SK-N-SH (cell line): ENCODE measurements around the gene ATPAF2. TPM values are rescaled to one million over a fixed set of nuclear protein-coding genes. Genes with fewer than 3 reads are reported as not detected.

Experiments
- CTCF ChIA-PET: fragments of 300-600, 350-600 bp; formaldehyde crosslinking; extraction: SDS; loops from one replicate; lab custom pipeline; 2021; lab: Yijun Ruan, JAX
- POLR2A ChIA-PET: fragments of 350-600 bp; sonication (Branson Sonifier 250); formaldehyde crosslinking; extraction: SDS; loops from one replicate; lab custom pipeline; 2020; ENCODE audit warnings: antibody characterized with exemption, inconsistent platforms; lab: Yijun Ruan, JAX
- DNase-seq: peaks from one replicate; pipeline ENCODE4 v3.0.0; 2012
- H2AFZ ChIP-seq: fragments of 200-600 bp; sonication (generic); 2 replicates; pipeline ENCODE4 v1.8.1; 2016; ENCODE audit warnings: antibody characterized with exemption, mild to moderate bottlenecking, low read depth
- H3F3A ChIP-seq: fragments of 200-600 bp; sonication (generic); replicated peaks from 2 replicates; pipeline ENCODE3; 2016; ENCODE audit warnings: antibody characterized with exemption, mild to moderate bottlenecking; ENCODE audit not compliant: insufficient read depth
- H3K27ac ChIP-seq, 2 experiments: fragments of 200-500 bp in 1 of 2; fragments of 200-600 bp in 1 of 2; sonication (Bioruptor generic) in 1 of 2; sonication (generic), shearing (Covaris generic) in 1 of 2; 2 replicates each; pipeline versions ENCODE4 v1.5.1 to v1.6.1; 2014 to 2016; ENCODE audit warnings: low read depth in 2 of 2, inconsistent platforms in 1 of 2, low read length in 1 of 2, mild to moderate bottlenecking in 1 of 2, mixed read lengths in 1 of 2
- H3K27me3 ChIP-seq: fragments of 200-600 bp; sonication (generic), shearing (Covaris generic); 2 replicates; pipeline ENCODE4 v1.6.1; 2016; ENCODE audit warnings: mixed run types; ENCODE audit not compliant: insufficient read depth
- H3K36me3 ChIP-seq, 2 experiments: fragments of 200-500 bp in 1 of 2; fragments of 200-600 bp in 1 of 2; sonication (Bioruptor generic) in 1 of 2; sonication (generic) in 1 of 2; replicated peaks in 1 of 2; 2 replicates each; pipeline versions ENCODE3 to v1.5.1; 2014 to 2016; ENCODE audit warnings: low read length in 1 of 2, mild to moderate bottlenecking in 1 of 2; ENCODE audit not compliant: insufficient read depth in 2 of 2, control insufficient read depth in 1 of 2
- H3K4me1 ChIP-seq, 2 experiments: fragments of 200-500 bp in 1 of 2; fragments of 200-600 bp in 1 of 2; sonication (Bioruptor generic) in 1 of 2; sonication (generic), shearing (Covaris generic) in 1 of 2; 2 replicates each; pipeline versions ENCODE4 v1.5.1 to v1.6.1; 2014 to 2016; ENCODE audit warnings: low read depth in 1 of 2, low read length in 1 of 2, mixed run types in 1 of 2; ENCODE audit not compliant: insufficient read depth in 2 of 2, control insufficient read depth in 1 of 2
- H3K4me2 ChIP-seq: fragments of 200-600 bp; sonication (generic), shearing (Covaris generic); 2 replicates; pipeline ENCODE4 v1.6.1; 2017; ENCODE audit warnings: mixed run types
- H3K4me3 ChIP-seq, 2 experiments: fragments of 200-500 bp in 1 of 2; fragments of 200-600 bp in 1 of 2; sonication (Bioruptor generic) in 1 of 2; sonication (generic), shearing (Covaris generic) in 1 of 2; 2 replicates each; pipeline versions ENCODE4 v1.5.1 to v1.8.1; 2014 to 2016; ENCODE audit warnings: low read depth in 2 of 2, inconsistent platforms in 1 of 2, low read length in 1 of 2, mild to moderate bottlenecking in 1 of 2, mixed read lengths in 1 of 2, moderate library complexity in 1 of 2
- H3K79me2 ChIP-seq: fragments of 200-600 bp; sonication (generic); 2 replicates; pipeline ENCODE4 v1.8.1; 2017; ENCODE audit warnings: mild to moderate bottlenecking; ENCODE audit not compliant: insufficient read depth
- H3K9ac ChIP-seq: fragments of 200-600 bp; sonication (generic); 2 replicates; pipeline ENCODE4 v1.6.1; 2017; ENCODE audit warnings: mixed run types
- H3K9me2 ChIP-seq: fragments of 200-600 bp; sonication (generic); 2 replicates; pipeline ENCODE4 v1.6.1; 2017; ENCODE audit warnings: mixed run types
- H3K9me3 ChIP-seq: fragments of 200-600 bp; sonication (generic); 2 replicates; pipeline ENCODE4 v1.6.1; 2017; ENCODE audit warnings: mixed run types, mild to moderate bottlenecking, moderate library complexity
- H4K20me1 ChIP-seq: fragments of 200-600 bp; sonication (generic); 2 replicates; pipeline ENCODE4 v1.6.1; 2017; ENCODE audit warnings: mild to moderate bottlenecking, mixed run types; ENCODE audit not compliant: insufficient read depth
- EZH2phosphoT487 ChIP-seq: fragments of 200-600 bp; sonication (generic); IDR thresholded peaks from 2 replicates; pipeline ENCODE4 v1.6.1; 2017; ENCODE audit warnings: low read depth, mixed run types, mild to moderate bottlenecking, antibody characterized with exemption, moderate library complexity, borderline replicate concordance
- FOXJ3 ChIP-seq: sonication (generic); formaldehyde crosslinking; IDR thresholded peaks from 2 replicates; pipeline ENCODE4 v1.5.1; 2020; ENCODE audit warnings: mild to moderate bottlenecking, missing genetic modification reagents
- FOXM1 ChIP-seq: IDR thresholded peaks from 2 replicates; pipeline ENCODE4 v1.4.0; 2012; ENCODE audit warnings: low read depth, mild to moderate bottlenecking
- GABPA ChIP-seq: IDR thresholded peaks from 2 replicates; pipeline ENCODE4 v1.4.0; 2012; ENCODE audit warnings: low read depth, mild to moderate bottlenecking
- IRF3 ChIP-seq: fragments of 150-350 bp; IDR thresholded peaks from 2 replicates; pipeline ENCODE4 v1.6.1; 2016; ENCODE audit warnings: mild to moderate bottlenecking, low read depth, low read length
- JUND ChIP-seq: IDR thresholded peaks from 2 replicates; pipeline ENCODE4 v1.4.0; 2012
- MXI1 ChIP-seq: IDR thresholded peaks from 2 replicates; pipeline ENCODE4 v1.6.1; 2012; ENCODE audit warnings: mild to moderate bottlenecking, low read depth, low read length, improper control_type of control experiment
- NRF1 ChIP-seq: IDR thresholded peaks from 2 replicates; pipeline ENCODE4 v1.6.1; 2012; ENCODE audit warnings: low read depth, mild to moderate bottlenecking, low read length
- PBX3 ChIP-seq: IDR thresholded peaks from 2 replicates; pipeline ENCODE4; 2012
- POLR2AphosphoS5 ChIP-seq: IDR thresholded peaks from 2 replicates; pipeline ENCODE4 v1.6.1; 2012; ENCODE audit warnings: low read depth, low read length
- RAD21 ChIP-seq: IDR thresholded peaks from 2 replicates; pipeline ENCODE4 v1.6.1; 2012; ENCODE audit warnings: mild to moderate bottlenecking, low read length
- REST ChIP-seq: IDR thresholded peaks from 2 replicates; pipeline ENCODE4 v1.6.1; 2012; ENCODE audit warnings: mild to moderate bottlenecking, low read depth, low read length, moderate library complexity
- RFX5 ChIP-seq: IDR thresholded peaks from 2 replicates; pipeline ENCODE4 v1.6.1; 2012; ENCODE audit warnings: mild to moderate bottlenecking, improper control_type of control experiment, low read length
- TAF1 ChIP-seq: IDR thresholded peaks from 2 replicates; pipeline ENCODE4 v1.6.1; 2012; ENCODE audit warnings: low read depth, mild to moderate bottlenecking, low read length, moderate library complexity, borderline replicate concordance
- TEAD4 ChIP-seq: IDR thresholded peaks from 2 replicates; pipeline ENCODE4 v1.4.0; 2012; ENCODE audit warnings: mild to moderate bottlenecking, borderline replicate concordance; ENCODE audit not compliant: insufficient read depth
- YY1 ChIP-seq: IDR thresholded peaks from 2 replicates; pipeline ENCODE4 v1.4.0; 2012; ENCODE audit warnings: low read depth, mild to moderate bottlenecking
- ZBTB33 ChIP-seq: IDR thresholded peaks from 2 replicates; pipeline ENCODE4 v1.4.0; 2012; ENCODE audit warnings: low read depth, borderline replicate concordance
- WGBS: methylation state at CpG from one replicate; pipeline ENCODE4 v1.1.6; 2017; ENCODE audit warnings: low lambda C conversion rate; 5-methylcytosine and 5-hydroxymethylcytosine counted together
- polyA plus RNA-seq, 3 experiments: library from polyadenylated mRNA; depleted of rRNA; stranded (reverse); fragments of >200 nt; gene quantifications; 2 replicates each; pipeline ENCODE4 v1.2.3, GENCODE V29; 2012

Gene ATPAF2
- polyA plus RNA-seq, 1 of the 3 experiments (the other 2 are of a cell fraction) = 20.8 TPM

DNA sequence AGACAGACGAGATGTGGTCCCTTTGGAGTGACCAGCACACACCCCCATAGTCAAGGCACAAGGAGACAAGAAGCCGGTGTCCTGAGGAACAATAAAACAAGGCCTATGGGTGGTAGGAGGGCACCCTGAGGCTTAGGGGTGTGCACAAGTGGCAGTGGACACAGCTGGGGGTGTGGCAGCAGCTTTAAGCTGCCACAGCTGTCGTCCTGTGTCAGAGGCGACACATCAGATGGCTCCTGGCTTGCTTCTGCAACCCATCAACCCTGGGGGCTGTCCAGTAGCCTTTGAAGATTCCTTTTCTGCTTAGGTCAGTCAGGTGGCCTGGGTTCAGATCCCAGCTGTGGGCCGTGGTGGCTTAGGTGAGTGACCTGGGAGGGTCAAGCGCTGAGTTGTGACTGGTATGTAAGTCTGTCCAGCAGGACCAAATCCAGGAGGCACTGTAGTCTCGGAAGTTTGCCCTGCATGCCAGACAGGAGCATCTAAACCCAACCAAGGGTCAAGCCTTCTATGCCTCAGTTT lies 50.5 kb downstream of the ATPAF2 start (continued):
- TF ChIP-seq MXI1 = no peak
- no peak for TF ChIP-seq REST
- TF ChIP-seq GABPA = no peak
- TF ChIP-seq RFX5 = no peak
- no peak for TF ChIP-seq EZH2phosphoT487
- no peak for TF ChIP-seq FOXM1

GRCh38 chr17:17987901-17988300 lies 51.1 kb downstream of the ATPAF2 start:
- DNase-seq = no peak
- WGBS = 71% methylated on average over 6 of the region's 14 CpGs
- H3K27ac ChIP-seq = no peak overlapping the region
- peaks cover 0 to 4% of the 10 kb centered on the region in 2 experiments; a peak in 2 of 4 replicates for H3K4me1 ChIP-seq
- no peak overlapping the region for H3K9ac ChIP-seq
- no peaks in the 10 kb centered on the region for H3K79me2 ChIP-seq
- POLR2A ChIA-PET = no interaction called here
- H3K27me3 ChIP-seq = no peaks in the 10 kb centered on the region
- H3K9me2 ChIP-seq = no peaks in the 10 kb centered on the region
- no peaks in the 10 kb centered on the region for H3K36me3 ChIP-seq
- H3F3A ChIP-seq = peaks cover 13% of the 10 kb centered on the region
- CTCF ChIA-PET = interaction anchor here (0.6 to 2.8 kb wide), 2 partner anchors 46 to 132 kb away, joined by 3 to 13 read pairs; no protein-coding TSS in a partner anchor
- H3K4me3 ChIP-seq = no peak overlapping the region
- no peak overlapping the region for H3K4me2 ChIP-seq
- no peaks in the 10 kb centered on the region for H3K9me3 ChIP-seq
- no peak for TF ChIP-seq RAD21
- TF ChIP-seq FOXM1 = no peak
- no peak overlapping the region for H2AFZ ChIP-seq
- H4K20me1 ChIP-seq = no peaks in the 10 kb centered on the region

DNA sequence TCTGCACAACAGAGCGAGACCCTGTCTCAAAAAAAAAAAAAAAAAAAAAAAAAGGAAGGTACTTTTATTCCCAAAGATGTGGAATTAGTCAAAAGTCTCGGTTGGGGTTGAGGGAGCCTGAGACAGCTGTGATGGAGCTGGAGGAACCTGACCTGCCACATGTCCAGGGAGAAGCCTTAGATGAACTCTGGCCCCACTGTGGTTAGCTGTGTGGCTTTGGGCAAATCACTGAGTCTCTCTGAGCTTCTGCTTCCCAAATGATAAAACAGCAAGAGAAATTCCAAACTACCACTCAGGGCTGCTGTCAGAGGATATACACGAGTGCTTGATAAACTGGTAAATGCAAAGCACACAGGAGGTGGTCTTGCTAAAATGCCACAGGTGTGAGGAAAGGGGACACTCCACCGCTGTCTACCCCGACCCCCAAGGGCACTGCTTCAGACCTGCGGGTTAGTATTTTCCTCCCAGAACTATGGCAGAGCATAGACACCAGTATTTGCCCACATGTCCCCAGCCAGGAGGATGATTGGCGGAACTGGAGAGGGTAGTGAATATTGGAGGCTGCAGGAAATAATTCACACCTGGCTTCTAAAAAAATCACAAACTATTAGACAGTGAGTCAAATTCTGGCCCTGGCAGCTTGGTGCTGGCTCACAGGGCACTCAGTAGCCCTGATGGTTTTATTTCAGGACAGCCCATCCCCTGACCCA lies 51.6 kb downstream of the ATPAF2 start:
- CTCF ChIA-PET = interaction anchor here (0.6 to 2.8 kb wide), 2 partner anchors 46 to 132 kb away, joined by 3 to 13 read pairs; no protein-coding TSS in a partner anchor
- no peak for DNase-seq
- Histone ChIP-seq H3K4me3 (no peak overlapping the region), H3K9me2 (no peaks in the 10 kb centered on the region), H3K36me3 (no peaks in the 10 kb centered on the region), H3K79me2 (no peaks in the 10 kb centered on the region), H3K9ac (no peak overlapping the region), H2AFZ (no peak overlapping the region), H3K27ac (no peak overlapping the region), H3K4me2 (no peak overlapping the region), H4K20me1 (no peaks in the 10 kb centered on the region), H3K27me3 (no peaks in the 10 kb centered on the region), H3K9me3 (no peaks in the 10 kb centered on the region), H3K4me1 (peaks cover 0 to 4% of the 10 kb centered on the region in 2 experiments; a peak in 2 of 4 replicates), H3F3A (peaks cover 13% of the 10 kb centered on the region)
- 83% methylated on average over 4 of the region's 7 CpGs for WGBS
- POLR2A ChIA-PET = no interaction called here
- no peak for TF ChIP-seq YY1
- no peak for TF ChIP-seq GABPA
- no peak for TF ChIP-seq ZBTB33
- TF ChIP-seq TAF1 = no peak
- no peak for TF ChIP-seq POLR2AphosphoS5
- no peak for TF ChIP-seq JUND
- TF ChIP-seq IRF3 = no peak
- no peak for TF ChIP-seq TEAD4
- no peak for TF ChIP-seq FOXJ3 (CRISPR knock-in tag)
- TF ChIP-seq RAD21 = no peak
- TF ChIP-seq NRF1 = no peak
- TF ChIP-seq PBX3 = no peak
